NCI-H345 (cell line): ENCODE data around the gene ATP11A.
"Not testable (repeated sequence)": the region's sequence is repeated elsewhere in the genome, so short reads cannot be mapped to it uniquely, and the experiment has no call there.

ENCODE experiments used
- DNase-seq: peaks from one replicate; lab custom pipeline; 2025; lab: John Stamatoyannopoulos, UW

ATP11A gene

GRCh38 chr13:112670864-112671263 is 19.0 kb upstream of the ATP11A start:
- DNase-seq: no peak

DNA sequence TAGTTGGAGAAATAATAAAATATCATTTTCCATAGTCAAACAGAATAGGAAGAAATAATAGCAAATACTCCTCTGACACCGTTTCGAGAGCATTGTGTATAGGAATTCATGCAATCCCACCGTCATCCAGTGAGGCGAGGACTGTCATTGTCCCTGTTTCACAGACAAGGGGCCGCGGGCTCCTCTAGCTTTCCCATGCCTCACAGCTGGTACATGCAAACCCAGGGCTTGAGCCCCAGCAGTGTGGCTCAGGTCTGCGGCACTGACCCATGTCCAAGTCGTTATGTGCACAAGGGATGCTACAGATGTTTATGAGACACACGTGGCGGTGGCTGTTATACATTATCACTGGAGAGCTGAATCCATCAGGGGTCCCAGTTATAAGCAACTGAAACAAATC is 18.5 kb upstream of the ATP11A start:
- no peak for DNase-seq

GRCh38 chr13:112672651-112673284 is 17.1 kb upstream of the ATP11A start:
- no peak for DNase-seq

DNA sequence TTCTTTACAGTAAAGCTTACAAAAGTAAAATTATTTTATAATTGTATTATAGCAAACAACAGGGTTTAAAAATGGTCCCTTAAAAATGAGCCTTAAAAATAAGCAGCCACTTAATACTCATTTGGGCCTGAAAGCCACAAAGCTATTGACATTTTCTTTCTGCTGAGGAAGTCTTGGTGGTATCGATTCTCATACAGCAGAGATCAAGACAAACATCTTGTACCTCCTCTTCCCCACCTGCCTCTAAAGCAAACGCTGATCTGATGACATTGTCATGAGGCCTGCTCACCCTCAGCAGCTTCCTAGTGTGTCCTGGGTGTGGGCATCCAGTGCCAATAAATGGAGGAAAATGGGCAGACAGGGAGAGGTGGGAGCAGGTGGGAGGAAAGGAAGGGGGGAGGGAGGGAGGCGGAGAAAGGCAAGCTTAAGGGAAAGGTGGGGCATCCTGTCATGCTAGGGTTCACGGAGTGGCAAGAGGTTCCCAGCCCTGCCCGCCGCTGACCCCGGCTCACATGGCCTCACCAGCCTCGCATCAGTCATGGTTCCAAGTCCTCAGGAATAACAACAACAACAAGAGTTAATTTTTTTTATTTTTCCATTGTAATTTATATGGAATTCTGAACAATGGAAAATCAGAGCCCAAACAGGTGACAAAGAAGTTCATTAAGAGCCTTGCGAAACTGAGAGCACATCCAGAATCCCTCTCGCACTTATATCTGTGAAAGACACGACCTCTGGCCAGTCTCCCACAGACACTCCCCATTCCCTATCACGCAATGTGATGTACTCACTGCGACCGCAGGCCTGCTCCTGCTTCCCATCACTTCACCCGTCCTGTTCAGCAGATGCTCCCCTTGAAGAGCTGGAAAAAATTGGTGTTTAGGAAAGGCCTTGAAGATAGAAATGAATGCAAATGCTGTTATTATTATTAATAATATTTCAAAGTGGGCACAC is 15.1 kb upstream of the ATP11A start:
- no peak for DNase-seq

- DNase-seq: no peak
These were observed 14.5 kb upstream of the ATP11A start for GRCh38 chr13:112675366-112675756.

- not testable (repeated sequence) for DNase-seq
These were observed 12.3 kb upstream of the ATP11A start for GRCh38 chr13:112677421-112677962.

DNA sequence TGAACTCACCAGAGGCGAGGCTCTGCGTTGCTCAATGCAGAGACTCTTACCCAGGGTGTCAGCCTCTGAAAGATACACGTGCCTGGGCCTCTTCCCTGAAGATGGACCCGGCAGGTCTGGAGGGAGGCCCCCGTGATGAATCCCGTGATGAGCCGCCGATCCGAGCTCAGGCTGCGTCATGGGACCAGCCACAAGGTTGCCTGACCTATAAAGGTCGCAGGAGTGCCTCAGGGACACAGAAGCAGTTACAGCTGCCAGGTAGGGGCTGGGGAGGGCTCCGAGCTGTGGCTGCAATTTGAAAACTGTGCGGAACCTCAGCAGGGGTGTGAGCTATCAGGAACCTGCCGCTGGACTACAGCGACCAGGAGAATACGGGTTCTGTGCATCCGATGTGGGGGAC is 10.5 kb upstream of the ATP11A start:
- no peak for DNase-seq

GRCh38 chr13:112679932-112680677 is 9.7 kb upstream of the ATP11A start:
- DNase-seq: no peak

DNA sequence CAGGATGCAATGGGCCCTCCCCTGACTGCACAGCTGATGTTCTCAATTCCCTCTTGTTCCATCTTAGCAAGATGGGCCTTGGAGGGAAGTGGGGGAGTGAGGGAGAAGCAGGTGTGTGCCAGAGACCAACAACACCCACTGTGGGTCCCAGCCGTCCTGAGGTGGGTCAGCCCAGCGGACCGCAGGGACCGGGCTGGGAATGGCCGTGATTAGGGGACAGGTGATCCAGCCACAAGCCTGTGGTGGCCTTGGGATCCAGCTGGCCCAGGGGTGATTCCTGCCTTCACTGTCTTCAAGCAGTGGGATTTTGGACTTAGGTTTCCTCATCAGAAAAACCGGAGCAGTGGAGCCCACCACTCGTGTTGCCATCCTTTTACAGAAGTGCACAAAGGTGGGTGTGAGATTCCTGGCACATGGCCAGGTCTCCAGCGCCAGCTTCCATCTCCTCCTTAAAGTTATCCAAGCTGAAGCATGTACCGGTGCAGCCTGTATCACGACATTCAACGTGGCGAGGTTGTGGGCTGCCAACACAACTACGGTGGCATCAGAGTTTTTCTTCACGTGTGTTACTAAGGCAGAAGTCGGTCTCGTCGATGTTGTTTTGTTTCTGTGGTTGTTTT is 9.0 kb upstream of the ATP11A start:
- DNase-seq: no peak

GRCh38 chr13:112683581-112683980 is 6.3 kb upstream of the ATP11A start:
- no peak for DNase-seq

DNA sequence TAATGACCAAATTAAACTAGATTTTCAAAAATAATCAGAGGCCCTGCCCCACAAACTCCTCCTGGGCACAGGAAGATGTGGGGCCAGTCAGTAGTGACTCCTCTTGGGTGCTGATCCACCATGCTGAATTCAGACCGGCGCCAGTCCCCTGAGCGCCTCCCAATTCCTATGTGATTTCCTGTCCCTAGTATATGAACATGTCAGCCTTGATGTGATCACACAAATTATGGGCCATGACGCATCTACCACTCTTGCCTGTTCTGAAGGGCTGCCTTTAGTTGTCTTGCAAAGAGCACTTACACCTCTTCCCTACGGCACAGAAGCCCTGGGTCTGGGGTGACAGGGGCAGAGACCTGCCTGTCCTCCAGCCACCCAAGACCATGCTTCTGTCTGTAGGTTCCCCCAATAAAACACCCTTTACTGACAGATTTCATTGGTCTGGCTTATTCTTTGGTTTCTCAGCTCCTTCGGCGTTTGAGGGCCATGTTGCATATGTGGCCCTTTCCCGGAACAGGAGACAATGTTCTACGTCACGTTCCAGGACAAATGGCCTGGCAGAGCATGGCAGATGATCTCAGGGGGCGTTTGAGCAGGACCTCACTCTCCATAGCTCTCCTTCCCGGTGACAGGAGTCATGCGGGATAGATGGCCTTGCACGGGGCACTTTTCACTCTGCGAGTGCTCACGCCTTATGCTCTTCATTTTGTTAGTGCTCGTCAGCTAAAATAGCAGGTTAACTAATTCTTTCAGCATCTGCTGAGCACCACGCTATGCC is 5.6 kb upstream of the ATP11A start:
- DNase-seq: no peak

- not testable (repeated sequence) for DNase-seq
These were observed 4.5 kb upstream of the ATP11A start for GRCh38 chr13:112685189-112685805.

DNA sequence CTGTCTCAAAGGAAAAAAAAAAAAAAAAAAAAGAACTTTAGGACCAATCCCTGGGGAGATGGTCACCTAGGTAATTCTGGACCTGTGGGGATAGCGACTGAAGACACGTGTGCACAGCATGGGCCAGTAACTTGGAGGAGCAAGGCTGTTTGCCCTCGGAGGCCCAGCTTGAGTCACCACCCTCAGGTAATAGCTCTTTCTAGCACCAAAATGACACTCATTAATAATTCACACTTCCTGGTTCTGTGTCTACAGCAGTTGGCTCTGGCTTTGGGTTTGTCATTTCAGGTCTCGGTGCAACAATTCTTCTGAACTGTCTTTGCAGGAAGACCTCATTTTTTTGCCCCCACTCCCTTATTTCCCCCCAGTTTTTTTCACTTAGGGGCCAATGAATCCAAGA is 3.9 kb upstream of the ATP11A start:
- DNase-seq: no peak

GRCh38 chr13:112686364-112686763 is 3.5 kb upstream of the ATP11A start:
- DNase-seq: no peak

GRCh38 chr13:112686987-112687386 is 2.9 kb upstream of the ATP11A start:
- DNase-seq: no peak

- DNase-seq: no peak
These were observed 1.8 kb upstream of the ATP11A start for GRCh38 chr13:112687836-112688559.

- no peak for DNase-seq
These were observed 1.1 kb upstream of the ATP11A start for GRCh38 chr13:112688560-112689302.

DNA sequence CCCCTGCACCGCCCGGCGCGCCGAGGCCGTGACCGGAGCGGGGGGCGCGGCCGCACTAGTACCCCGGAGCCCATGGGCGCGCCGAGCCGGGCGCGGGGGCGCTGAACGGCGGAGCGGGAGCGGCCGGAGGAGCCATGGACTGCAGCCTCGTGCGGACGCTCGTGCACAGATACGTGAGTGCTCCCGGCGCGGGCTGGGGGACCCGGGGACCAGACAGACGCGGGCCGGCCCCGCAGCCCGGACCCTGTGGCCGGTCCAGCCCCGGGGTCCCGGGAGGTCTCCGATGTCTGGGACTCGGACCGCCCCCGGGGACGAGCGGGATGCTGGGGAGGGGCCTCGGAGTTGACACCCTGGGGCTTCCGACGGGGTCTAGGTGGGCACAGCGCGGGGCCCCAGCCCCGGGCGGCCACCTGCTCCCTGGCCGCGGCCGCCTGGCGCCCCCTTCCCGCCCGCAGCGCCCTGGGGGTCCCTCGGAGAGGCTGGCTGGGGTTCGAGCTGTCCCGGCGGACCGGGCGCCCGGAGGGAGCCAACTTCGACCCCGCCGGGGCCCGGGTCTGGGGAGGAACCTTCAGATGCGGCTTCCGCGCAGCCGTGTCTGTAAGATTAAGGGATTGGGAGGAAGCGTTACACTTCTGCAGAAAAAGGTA is 568 bp downstream of the ATP11A start:
- DNase-seq: peak; percentile 46

DNA sequence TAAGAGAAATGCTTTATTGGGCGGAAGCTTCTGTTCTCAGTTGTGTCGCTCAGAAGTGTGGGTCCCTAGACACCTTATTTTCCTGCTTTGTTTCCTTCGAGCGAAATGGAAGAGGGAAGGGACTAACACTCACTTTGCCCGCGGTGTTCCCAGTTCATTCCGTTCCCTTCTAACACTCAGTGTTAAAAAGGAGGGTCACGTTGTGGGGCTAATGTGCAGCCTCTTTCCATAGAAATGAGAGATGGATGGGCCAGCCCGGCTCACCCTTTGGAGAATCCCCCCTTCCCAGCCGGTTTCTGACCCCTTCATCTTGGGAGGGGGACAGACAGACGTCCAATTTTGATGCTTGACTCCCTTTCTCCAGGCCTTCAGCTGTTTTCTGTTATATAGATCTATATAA is 2.3 kb downstream of the ATP11A start:
- no peak for DNase-seq
